OCI-M2 (cell line): ENCODE results near the gene EDC4.
A peak's percentile ranks its signal among the peaks of the same experiment; 100 is the strongest.

Source experiments
- DNase-seq: peaks from one replicate; lab custom pipeline; 2025; ENCODE audit not compliant: unreplicated experiment; lab: John Stamatoyannopoulos, UW

The EDC4 gene

DNA sequence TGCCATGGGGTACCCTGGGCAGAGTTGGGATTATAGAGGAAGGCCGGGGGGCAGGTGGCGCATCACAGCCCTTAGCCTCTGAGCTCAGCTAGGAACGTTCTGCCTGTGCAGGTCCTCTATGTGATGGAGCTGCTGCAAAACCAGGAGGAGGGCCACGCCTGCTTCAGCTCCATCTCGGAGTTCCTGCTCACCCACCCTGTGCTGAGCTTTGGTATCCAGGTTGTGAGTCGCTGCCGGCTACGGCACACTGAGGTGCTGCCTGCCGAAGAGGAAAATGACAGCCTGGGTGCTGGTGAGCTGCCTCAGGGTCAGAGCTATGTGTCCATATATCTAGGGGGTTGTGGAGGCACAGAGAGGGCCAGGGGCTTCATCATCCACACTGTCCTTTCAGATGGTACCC, 6.0 kb downstream of the EDC4 start:
- DNase-seq: no peak

- DNase-seq: no peak
These were observed 6.6 kb downstream of the EDC4 start for GRCh38 chr16:67879462-67879861.

DNA sequence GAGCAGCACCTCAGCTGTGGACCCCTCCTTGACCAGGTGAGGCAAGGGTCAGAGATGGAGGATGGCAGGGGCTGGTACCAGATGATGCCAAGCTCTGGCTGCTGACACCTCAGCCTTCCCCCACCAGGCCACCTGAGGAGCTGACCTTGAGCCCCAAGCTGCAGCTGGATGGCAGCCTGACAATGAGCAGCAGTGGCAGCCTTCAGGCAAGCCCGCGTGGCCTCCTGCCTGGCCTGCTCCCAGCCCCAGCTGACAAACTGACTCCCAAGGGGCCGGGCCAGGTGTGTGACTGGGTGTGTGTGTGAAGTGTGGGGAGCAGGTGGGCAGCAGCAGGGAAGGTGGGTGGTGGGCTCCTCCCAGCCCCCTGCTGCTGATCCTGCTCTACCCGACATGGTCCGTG, 7.1 kb downstream of the EDC4 start:
- no peak for DNase-seq

DNA sequence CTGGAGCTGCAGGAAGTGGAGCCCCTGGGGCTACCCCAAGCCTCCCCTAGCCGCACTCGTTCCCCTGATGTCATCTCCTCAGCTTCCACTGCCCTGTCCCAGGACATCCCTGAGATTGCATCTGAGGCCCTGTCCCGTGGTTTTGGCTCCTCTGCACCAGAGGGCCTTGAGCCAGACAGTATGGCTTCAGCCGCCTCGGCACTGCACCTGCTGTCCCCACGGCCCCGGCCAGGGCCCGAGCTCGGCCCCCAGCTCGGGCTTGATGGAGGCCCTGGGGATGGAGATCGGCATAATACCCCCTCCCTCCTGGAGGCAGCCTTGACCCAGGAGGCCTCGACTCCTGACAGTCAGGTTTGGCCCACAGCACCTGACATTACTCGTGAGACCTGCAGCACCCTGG, 7.7 kb downstream of the EDC4 start:
- no peak for DNase-seq

DNA sequence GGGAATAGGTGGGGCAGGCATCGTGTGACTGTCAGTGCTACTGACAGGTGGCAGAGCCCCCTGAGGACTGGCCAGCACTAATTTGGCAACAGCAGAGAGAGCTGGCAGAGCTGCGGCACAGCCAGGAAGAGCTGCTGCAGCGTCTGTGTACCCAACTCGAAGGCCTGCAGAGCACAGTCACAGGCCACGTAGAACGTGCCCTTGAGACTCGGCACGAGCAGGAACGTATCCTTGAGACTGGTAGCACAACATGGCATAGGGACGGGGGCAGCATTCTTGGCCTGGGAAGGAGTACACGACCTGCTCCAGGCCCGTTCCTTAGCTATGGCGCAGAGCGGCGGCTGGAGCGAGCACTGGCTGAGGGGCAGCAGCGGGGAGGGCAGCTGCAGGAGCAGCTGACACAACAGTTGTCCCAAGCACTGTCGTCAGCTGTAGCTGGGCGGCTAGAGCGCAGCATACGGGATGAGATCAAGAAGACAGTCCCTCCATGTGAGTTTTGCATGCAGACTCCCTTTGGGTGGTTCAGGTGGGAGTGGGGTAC, 8.8 kb downstream of the EDC4 start:
- DNase-seq: no peak

DNA sequence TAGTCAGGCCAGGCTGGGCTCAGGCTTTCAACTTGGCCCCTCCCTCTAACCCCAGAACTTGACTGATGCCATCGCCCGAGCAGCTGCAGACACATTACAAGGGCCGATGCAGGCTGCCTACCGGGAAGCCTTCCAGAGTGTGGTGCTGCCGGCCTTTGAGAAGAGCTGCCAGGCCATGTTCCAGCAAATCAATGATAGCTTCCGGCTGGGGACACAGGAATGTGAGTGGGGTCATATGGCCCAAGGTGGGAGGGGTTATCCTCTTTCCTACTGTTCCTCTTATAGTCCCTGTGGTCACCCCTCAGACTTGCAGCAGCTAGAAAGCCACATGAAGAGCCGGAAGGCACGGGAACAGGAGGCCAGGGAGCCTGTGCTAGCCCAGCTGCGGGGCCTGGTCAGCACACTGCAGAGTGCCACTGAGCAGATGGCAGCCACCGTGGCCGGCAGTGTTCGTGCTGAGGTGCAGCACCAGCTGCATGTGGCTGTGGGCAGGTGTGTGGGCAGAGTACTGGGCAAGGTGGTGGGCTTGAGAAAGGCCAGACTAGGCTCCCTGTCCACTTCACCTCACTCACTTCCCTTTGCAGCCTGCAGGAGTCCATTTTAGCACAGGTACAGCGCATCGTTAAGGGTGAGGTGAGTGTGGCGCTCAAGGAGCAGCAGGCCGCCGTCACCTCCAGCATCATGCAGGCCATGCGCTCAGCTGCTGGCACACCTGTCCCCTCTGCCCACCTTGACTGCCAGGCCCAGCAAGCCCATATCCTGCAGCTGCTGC, 9.7 kb downstream of the EDC4 start:
- no peak for DNase-seq

DNA sequence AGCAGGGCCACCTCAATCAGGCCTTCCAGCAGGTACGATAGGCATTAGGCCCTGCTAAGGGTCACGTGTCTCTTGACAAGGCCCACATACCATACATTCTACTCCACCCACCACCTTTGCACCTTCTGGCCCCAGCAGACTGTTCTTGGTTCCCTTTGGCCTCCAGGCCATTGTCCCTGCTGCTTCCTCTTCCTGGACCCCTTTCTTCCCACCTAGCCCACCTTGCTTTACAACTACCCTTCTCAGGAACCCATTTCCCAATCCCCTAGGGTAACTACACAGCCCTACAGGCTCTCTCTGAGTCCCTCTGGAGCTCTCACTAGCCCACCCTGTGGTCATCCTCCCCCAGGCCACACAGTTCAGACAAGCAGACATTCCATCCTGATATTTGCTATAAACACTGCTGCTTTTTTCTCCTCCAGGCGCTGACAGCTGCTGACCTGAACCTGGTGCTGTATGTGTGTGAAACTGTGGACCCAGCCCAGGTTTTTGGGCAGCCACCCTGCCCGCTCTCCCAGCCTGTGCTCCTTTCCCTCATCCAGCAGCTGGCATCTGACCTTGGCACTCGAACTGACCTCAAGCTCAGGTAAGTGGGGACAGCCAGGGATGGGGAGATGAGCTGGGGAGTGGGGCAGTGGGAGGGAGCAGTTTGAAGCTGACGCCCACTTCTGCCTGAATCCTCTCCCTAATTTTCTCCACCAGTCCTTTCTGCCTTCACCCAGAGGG, 10.5 kb downstream of the EDC4 start:
- no peak for DNase-seq

DNA sequence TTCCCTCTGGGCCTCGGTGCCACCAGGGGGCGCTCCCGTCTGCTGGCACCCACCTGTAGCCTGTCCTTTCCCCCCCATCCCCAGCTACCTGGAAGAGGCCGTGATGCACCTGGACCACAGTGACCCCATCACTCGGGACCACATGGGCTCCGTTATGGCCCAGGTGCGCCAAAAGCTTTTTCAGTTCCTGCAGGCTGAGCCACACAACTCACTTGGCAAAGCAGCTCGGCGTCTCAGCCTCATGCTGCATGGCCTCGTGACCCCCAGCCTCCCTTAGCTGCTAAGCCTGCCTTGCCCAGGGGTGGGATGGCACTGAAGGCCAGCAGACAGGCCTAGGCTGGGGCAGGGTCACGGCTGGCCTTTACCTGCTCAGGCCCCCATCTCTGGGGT, 11.0 kb downstream of the EDC4 start:
- no peak for DNase-seq

GRCh38 chr16:67884684-67885083, 11.8 kb downstream of the EDC4 start, which contains the start of gene NRN1L:
NRN1L (plus strand) TSS chr16:67884885; CDS start chr16:67884904, 19 bp downstream.
- no peak for DNase-seq

DNA sequence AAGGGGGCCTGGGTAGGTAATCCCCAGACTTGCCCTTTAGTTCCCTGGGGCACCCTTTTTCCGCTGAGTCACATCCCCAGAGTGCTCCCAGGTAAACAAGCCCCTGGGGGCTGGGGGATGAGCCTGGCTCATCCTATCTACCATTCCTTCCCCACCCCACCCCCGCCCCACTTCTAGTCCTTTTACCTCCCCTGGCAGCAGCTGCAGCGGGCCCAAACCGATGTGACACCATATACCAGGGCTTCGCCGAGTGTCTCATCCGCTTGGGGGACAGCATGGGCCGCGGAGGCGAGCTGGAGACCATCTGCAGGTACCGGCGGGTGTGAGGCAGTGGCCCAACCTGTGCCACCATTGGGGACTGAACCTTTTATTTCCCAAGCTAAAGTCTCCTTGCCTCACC, 12.7 kb downstream of the EDC4 start:
- no peak for DNase-seq

DNA sequence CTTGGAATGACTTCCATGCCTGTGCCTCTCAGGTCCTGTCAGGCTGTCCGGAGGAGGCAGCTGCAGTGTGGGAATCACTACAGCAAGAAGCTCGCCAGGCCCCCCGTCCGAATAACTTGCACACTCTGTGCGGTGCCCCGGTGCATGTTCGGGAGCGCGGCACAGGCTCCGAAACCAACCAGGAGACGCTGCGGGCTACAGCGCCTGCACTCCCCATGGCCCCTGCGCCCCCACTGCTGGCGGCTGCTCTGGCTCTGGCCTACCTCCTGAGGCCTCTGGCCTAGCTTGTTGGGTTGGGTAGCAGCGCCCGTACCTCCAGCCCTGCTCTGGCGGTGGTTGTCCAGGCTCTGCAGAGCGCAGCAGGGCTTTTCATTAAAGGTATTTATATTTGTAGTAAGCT, 13.1 kb downstream of the EDC4 start:
- DNase-seq: no peak

GRCh38 chr16:67886387-67886786, 13.5 kb downstream of the EDC4 start:
- DNase-seq: no peak

DNA sequence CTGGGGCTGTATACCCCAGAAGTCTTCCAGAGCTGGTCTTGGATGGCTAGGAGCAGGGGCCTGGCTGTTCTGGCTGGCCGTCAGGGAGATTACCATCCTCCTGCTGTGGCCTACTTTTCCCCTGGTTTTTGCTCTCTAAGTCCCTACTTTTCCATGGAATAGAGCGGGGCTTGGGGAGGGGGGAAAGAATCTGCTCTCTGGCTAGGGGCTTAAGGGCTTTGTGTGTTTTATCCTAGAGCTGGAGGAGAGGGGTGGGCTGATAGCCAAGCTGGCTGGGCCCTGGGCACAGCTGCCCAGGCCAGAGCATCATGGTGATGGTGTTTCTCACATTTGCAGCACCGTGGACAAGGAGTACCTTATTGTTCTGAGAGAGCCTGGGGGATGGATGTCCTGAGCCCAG, 15.5 kb downstream of the EDC4 start:
- no peak for DNase-seq

- no peak for DNase-seq
These were observed 19.5 kb downstream of the EDC4 start for GRCh38 chr16:67892375-67892774.

DNA sequence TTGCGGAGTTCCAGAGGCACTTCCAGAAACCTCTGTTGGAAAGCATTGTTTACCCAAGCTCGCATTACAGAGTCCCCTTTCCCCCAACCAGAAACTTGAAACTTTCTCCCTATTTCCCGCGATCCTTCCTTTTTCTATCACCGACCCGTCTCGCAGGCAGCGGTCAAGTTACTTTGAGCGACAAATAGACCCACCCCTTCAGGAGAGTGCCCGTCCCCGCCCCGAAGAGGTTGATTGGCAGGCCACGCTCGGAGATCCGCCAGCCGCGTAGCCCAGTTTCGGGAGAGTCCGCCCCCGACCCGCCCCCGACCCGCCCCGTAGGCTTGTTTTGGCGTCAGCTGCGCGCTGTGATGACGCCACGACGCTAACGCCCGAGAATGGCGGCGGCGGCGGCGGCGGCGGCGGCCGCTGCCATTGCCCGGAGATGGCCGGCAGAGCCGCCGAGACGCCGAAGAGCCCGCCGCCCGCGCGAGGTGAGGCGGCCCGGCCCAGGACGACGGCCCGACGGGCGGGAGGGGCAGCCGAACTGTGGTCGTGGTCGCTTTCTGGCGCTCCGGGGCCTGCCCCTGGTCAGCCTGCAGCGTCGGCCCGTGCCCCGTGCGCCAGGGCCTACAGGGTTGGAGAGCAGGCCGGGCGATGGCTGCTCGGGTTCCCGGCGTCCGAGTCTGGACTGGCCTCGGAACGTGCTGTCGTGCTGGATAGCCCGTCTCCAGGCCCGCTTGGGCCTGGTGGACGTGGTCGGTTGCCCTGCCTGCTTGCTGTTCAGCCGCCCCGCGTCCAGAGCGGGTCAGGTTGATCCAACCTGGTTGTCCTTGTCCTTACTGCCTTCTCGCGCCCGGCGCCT, 20.3 kb downstream of the EDC4 start, which contains the start of gene PSKH1:
PSKH1 (plus strand) TSS at position 356 of the 844 bp plus-strand sequence. CDS start 15,496 bp downstream, outside the sequence.
- peak; percentile 61 for DNase-seq

GRCh38 chr16:67893743-67894399, 21.0 kb downstream of the EDC4 start:
- no peak for DNase-seq

DNA sequence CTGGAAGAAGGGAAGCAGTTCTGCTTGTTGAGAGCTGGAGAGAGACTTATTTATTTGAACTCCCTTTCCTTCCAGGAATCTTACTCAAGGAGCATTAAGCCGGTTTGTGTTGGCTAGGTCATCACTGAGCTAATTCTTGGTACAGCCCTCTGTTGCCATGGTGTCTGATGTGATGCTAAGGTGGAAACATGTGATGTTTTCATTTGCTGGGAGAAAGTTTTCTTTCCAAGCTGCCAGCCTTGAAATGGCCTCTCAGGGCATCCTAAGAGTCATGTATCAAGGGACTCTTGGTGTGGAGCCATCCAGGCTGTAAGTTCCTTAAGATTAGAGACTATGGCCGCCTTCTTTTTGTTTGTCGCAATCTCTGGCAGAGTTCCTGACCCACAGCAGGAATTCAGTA, 24.4 kb downstream of the EDC4 start:
- no peak for DNase-seq

DNA sequence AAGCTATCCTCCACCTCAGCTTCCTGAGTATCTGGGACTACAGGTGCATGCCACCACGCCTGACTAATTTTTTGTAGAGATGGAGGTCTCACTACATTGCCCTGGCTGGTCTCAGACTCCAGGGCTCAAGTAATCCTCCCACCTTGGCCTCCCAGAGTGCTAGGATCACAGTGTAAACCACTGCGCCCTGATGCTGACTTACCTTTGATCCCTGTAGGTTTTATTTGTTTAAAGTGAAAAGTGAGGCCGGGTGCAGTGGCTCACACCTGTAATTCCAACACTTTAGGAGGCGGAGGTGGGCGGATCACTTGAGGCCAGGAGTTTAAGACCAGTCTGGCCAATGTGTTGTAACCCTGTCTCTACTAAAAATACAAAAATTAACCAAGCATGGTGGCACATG, 28.9 kb downstream of the EDC4 start:
- DNase-seq: no peak

DNA sequence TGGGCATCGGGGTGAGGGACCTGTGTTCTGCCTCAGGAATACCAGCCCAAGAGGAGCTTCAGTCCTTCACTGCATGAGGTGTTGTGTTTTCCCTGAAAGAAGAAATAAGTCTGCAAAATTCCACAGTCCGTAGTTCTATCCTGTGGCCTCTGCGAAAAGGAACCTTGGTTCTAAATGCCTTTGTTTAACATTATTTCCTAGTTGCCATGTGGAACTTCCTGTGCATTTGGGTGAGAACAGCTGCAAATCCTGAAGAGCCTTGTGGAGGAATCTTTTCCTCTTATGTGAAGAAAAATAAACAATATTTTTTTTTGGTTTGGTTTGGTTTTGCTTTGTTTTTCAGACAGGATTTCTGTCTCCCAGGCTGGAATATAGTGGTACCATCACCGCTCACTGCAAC, 30.0 kb downstream of the EDC4 start:
- DNase-seq: no peak

GRCh38 chr16:67907397-67908180, 34.7 kb downstream of the EDC4 start:
- DNase-seq: no peak
